GM19193 (cell line): ENCODE data around the gene CST5.

ENCODE experiments used
- POLR2A ChIP-seq: IDR thresholded peaks from 4 replicates; pipeline ENCODE4 v1.6.1; 2011; ENCODE audit not compliant: insufficient read depth, insufficient read length; ENCODE audit errors: extremely low read depth

The CST5 gene, protein sequence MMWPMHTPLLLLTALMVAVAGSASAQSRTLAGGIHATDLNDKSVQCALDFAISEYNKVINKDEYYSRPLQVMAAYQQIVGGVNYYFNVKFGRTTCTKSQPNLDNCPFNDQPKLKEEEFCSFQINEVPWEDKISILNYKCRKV

GRCh38 chr20:23879328-23879798 is at the start of gene CST5:
TSS of gene CST5 (minus strand) at chr20:23879748. CDS start at chr20:23879676, 72 bp downstream.
- TF ChIP-seq POLR2A: no peak

- no peak for TF ChIP-seq POLR2A
Observed at GRCh38 chr20:23928788-23929187, 49.2 kb upstream of the CST5 start.

- TF ChIP-seq POLR2A: no peak
Observed at GRCh38 chr20:23928353-23928752, 48.8 kb upstream of the CST5 start.

DNA sequence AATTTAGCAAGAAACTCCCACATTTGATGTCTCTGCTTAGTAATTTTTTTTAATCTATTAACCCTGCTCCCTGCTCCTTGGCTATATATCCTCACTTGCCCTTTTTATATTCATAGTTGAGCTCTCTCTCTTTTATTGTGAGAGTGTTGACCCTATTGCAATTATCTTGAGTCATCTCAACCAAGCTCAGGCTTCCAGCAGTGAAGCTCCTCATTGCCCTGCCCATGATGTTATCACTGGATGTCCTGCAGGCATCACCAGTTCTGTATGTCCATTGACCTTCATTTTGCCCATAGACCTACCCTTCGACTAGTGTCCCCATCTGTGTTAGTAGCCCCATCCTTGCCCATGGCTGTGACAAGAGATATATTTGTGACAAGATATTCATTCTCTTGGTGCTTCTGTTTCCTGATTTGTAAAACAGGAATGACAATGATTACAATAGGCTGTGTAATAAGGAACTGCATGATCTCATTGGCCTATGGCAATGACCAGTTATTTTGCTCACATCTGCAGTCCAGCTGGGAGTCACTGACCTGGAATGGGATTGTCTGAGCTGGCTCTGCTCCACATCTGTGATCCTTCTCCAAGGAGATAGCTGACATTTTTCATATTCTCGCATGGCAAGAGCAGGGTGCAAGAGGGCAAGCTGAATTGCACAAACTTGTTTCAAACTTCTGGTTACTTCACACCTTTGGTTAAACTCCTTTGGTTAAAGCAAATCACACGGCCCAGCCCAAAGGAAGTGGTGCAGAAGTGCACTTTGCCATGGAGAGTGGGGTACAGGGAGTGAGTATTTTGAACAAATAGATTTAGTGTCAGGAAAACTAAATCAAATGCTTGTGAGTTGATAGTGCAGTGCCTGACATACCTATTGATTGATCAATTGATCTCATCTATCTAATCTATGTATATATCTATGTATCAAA is 47.7 kb upstream of the CST5 start:
- TF ChIP-seq POLR2A: no peak

GRCh38 chr20:23926526-23926880 is 47.0 kb upstream of the CST5 start:
- TF ChIP-seq POLR2A: no peak

DNA sequence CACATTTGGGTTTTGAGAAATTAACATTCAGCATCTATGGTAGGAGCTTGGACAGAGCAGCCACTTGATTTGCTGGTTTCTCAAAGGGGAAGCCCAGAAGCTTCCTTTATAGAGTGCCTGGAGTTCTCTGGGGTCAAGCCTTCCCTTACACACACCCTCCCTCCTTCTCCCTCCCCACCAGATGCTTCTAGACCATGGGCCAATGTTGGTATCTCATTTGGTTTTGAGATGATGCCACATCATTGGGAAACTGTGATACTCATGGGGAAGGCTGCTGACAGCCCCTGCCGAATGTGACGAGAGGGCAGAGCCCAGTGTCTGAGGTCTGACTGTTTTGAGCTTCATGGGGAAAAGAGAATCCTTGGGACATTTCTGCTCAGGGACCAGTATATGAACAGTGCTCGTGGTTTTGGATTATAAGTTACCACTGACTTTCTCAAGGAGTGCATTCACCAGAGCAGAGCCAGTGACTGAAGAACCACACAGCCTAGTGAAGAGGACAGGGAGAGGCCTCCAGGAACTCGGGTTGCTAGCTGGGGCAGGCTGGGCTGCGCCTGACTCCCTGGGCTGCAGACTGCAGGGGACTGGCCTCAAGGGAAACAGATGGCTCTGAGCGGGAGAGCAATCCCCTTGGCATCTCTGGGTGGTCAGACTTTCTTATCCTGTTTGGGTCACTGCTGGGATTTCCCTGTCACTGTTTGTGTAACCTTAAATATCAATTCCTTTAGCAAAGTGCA is 46.4 kb upstream of the CST5 start:
- no peak for TF ChIP-seq POLR2A

- no peak for TF ChIP-seq POLR2A
Observed at GRCh38 chr20:23924751-23925150, 45.2 kb upstream of the CST5 start.

GRCh38 chr20:23923891-23924435 is 44.4 kb upstream of the CST5 start:
- TF ChIP-seq POLR2A: no peak

DNA sequence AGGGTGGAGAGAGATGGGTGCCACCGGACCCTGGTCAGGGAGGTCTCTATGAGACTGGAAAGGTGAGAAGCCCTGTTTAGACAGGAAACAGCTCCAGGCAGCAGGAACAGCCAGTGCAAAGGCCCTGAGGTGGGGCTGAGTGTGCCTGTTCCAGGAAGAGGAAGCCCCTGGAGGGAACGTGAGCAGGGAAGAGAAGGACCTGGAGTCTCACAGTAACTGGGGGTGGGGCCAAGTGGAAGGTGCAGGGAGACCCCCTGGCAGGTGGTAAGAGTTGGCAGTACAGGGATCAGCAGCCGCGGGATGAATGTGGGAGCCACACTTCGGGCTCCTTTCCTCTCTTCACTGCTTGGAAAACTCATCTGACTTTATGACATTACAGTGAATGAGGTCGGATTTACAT is 43.8 kb upstream of the CST5 start:
- TF ChIP-seq POLR2A: no peak

GRCh38 chr20:23920408-23921325 is 41.1 kb upstream of the CST5 start:
- no peak for TF ChIP-seq POLR2A

DNA sequence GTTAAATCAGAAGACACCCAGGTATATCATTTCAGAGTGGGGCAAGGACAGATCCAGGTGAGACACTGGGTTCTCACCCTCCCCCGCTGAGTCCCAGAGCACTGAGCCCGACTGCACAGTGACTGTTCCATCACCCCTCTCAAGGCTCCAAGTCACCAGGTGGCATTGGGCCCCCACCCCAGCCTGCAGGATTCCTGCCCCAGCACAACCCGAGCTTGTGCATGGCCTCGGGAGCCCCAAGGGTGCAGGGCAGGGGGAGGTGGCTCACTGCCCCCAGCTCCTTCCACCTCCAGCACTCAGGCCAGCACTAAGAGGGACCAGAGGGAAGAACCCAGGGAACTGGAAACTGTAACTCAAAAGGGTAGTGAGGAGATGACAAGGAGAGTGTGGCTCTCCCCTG is 39.3 kb upstream of the CST5 start:
- no peak for TF ChIP-seq POLR2A

- TF ChIP-seq POLR2A: no peak
Observed at GRCh38 chr20:23918101-23918862, 38.7 kb upstream of the CST5 start.

GRCh38 chr20:23917024-23917725 is 37.6 kb upstream of the CST5 start:
- no peak for TF ChIP-seq POLR2A
